K562 (cell line): ENCODE measurements around the gene RBBP4. TPM values are rescaled to one million over a fixed set of nuclear protein-coding genes. Genes with fewer than 3 reads are reported as not detected.

Source experiments
- ARID4B ChIP-seq: sonication (generic); formaldehyde crosslinking; IDR thresholded peaks from 2 replicates; pipeline ENCODE4 v1.8.0; 2022; ENCODE audit warnings: mild to moderate bottlenecking, missing genetic modification reagents
- CBX5 ChIP-seq: IDR thresholded peaks from 2 replicates; pipeline ENCODE4 v1.6.1; 2014; ENCODE audit warnings: low read depth, borderline replicate concordance
- CEBPG ChIP-seq, 3 experiments: fragments of 200-800 bp in 1 of 3; sonication (Bioruptor generic) in 1 of 3; sonication (generic) in 1 of 3; formaldehyde crosslinking in 1 of 3; IDR thresholded peaks in 2 of 3; conservative IDR thresholded peaks in 1 of 3; 2 replicates each; pipeline versions ENCODE4 v1.6.1 to v1.8.0; 2016 to 2022; ENCODE audit warnings: missing compliant biosample characterization in 2 of 3, missing genetic modification characterization in 2 of 3, mild to moderate bottlenecking in 1 of 3, missing genetic modification reagents in 1 of 3
- DDX20 ChIP-seq: fragments of 450-650 bp; IDR thresholded peaks from 2 replicates; pipeline ENCODE4 v1.6.1; 2016; ENCODE audit warnings: missing genetic modification characterization, low read depth, mild to moderate bottlenecking, missing compliant biosample characterization, moderate library complexity
- ETV1 ChIP-seq: fragments of 450-650 bp; conservative IDR thresholded peaks from 2 replicates; pipeline ENCODE4 v1.6.1; 2016; ENCODE audit warnings: missing genetic modification characterization, control low read depth, low read depth, missing compliant biosample characterization
- JUN ChIP-seq, 2 experiments: sonication (generic) in 1 of 2; formaldehyde crosslinking in 1 of 2; IDR thresholded peaks; 2 replicates each; pipeline versions ENCODE4 v1.6.1 to v1.8.0; 2012 to 2022; ENCODE audit warnings: borderline replicate concordance in 2 of 2, mild to moderate bottlenecking in 2 of 2, improper control_type of control experiment in 1 of 2, low read depth in 1 of 2, low read length in 1 of 2, missing genetic modification reagents in 1 of 2
- KLF13 ChIP-seq: fragments of 450-650 bp; IDR thresholded peaks from 2 replicates; pipeline ENCODE4 v1.6.1; 2016; ENCODE audit warnings: missing genetic modification characterization, low read depth, mild to moderate bottlenecking, missing compliant biosample characterization, moderate library complexity, borderline replicate concordance
- MAX ChIP-seq: sonication (generic); formaldehyde crosslinking; IDR thresholded peaks from 2 replicates; pipeline ENCODE4 v1.9.0; 2022; ENCODE audit warnings: mild to moderate bottlenecking, missing genetic modification reagents
- MTA1 ChIP-seq: fragments of 450-650 bp; IDR thresholded peaks from 2 replicates; pipeline ENCODE4 v1.6.1; 2017; ENCODE audit warnings: borderline replicate concordance
- SMARCA5 ChIP-seq: fragments of 450-650 bp; IDR thresholded peaks from 2 replicates; pipeline ENCODE4 v1.6.1; 2016
- TAL1 ChIP-seq: fragments of 450-650 bp; IDR thresholded peaks from 2 replicates; pipeline ENCODE4 v1.6.1; 2016; ENCODE audit warnings: mild to moderate bottlenecking
- UBTF ChIP-seq, 2 experiments: IDR thresholded peaks; 2 replicates each; pipeline ENCODE4 v1.6.1; 2012; ENCODE audit warnings: improper control_type of control experiment in 2 of 2, low read depth in 2 of 2, low read length in 2 of 2, borderline replicate concordance in 1 of 2
- USF1 ChIP-seq: sonication (generic); formaldehyde crosslinking; IDR thresholded peaks from 2 replicates; pipeline ENCODE4 v1.9.0; 2022; ENCODE audit warnings: mild to moderate bottlenecking, missing genetic modification reagents
- YBX1 ChIP-seq: fragments of 450-650 bp; IDR thresholded peaks from 2 replicates; pipeline ENCODE4 v1.7.1; 2016; ENCODE audit warnings: mild to moderate bottlenecking
- ZNF121 ChIP-seq: sonication (generic); formaldehyde crosslinking; conservative IDR thresholded peaks from 2 replicates; pipeline ENCODE4 v1.8.0; 2022; ENCODE audit warnings: missing genetic modification reagents
- ZNF436 ChIP-seq: fragments of 250-450, 450-650 bp; sonication (Bioruptor Pico); formaldehyde crosslinking; IDR thresholded peaks from 2 replicates; pipeline ENCODE4 v1.7.0; 2020; ENCODE audit warnings: mild to moderate bottlenecking
- polyA plus RNA-seq, 8 experiments: library from polyadenylated mRNA; depleted of rRNA in 4 of 8; stranded (reverse) in 5 of 8; unstranded in 3 of 8; fragments of >200 nt; fragmentation: Nextera tagmentation in 2 of 8; fragmentation: Illumina TruSeq in 1 of 8; extraction: Ambion mirVana in 2 of 8; extraction: Trizol in 1 of 8; gene quantifications; 2 replicates each; pipeline versions ENCODE4 v1.2.1 to v1.2.3, GENCODE V29; 2011 to 2014; ENCODE audit warnings: inconsistent platforms in 1 of 8, missing spikeins in 1 of 8
- total RNA-seq, 7 experiments: library from RNA; depleted of rRNA in 6 of 7; stranded (reverse); fragments of >200 nt in 6 of 7; fragmentation: Illumina TruSeq in 2 of 7; extraction: Trizol in 2 of 7; gene quantifications; 2 replicates each; pipeline versions ENCODE4 v1.2.1 to v1.2.3, GENCODE V29; 2011 to 2021; ENCODE audit warnings: low replicate concordance in 1 of 7

Gene RBBP4
- total and polyA plus RNA-seq, 9 of the 15 experiments (the other 6 are each of a cell fraction or from before 2014, with no cell fraction given), result 185 to 409 (median 259) TPM

- TF ChIP-seq ARID4B (CRISPR knock-in tag) (peak; percentile 44; the same call in 1 of the 2 replicates), ZNF436 (CRISPR knock-in tag) (no peak), DDX20 (tag) (no peak), SMARCA5 (peak; percentile 34; the same call in 1 of the 2 replicates), MAX (peak; percentile 34; the same call in 1 of the 2 replicates), YBX1 (no peak), CBX5 (no peak), UBTF (IDR thresholded peaks at IDR 0.05; ENCODE audit: borderline replicate concordance in 1 of 2, low read depth in 2 of 2, low read length in 2 of 2) (0 out of 4 replicates have a peak, but pooled peaks of 1 of the 2 experiments have one; percentile 40), JUN (IDR thresholded peaks at IDR 0.05; ENCODE audit: borderline replicate concordance, low read depth, low read length) (no peak), JUN (CRISPR knock-in tag; IDR thresholded peaks at IDR 0.05; ENCODE audit: borderline replicate concordance) (peak; percentile 72; the same call in 1 of the 2 replicates), USF1 (CRISPR knock-in tag) (peak; percentile 39; the same call in 1 of the 2 replicates), TAL1 (no peak), ZNF121 (CRISPR knock-in tag) (peak; percentile 72), CEBPG (CRISPR knock-in tag; IDR thresholded peaks at IDR 0.05) (0 out of 2 replicates have a peak, but pooled peaks have one; percentile 22), CEBPG (tag; conservative IDR thresholded peaks at IDR 0.05 in 1 of 2, IDR thresholded peaks at IDR 0.05 in 1 of 2) (no peak), MTA1 (no peak), KLF13 (tag) (no peak), ETV1 (tag) (0 out of 2 replicates have a peak, but pooled peaks have one; percentile 11)
- TF ChIP-seq, all 486 proteins: peak for 17
Measured at GRCh38 chr1:32729254-32730046, 78.4 kb downstream of the RBBP4 start (continued).
